HG03108 (cell line): Measurements from ENCODE around the gene DUSP22.

Experiments used
- ATAC-seq: cut with Tn5 transposase; IDR thresholded peaks from one replicate; pipeline ENCODE4 v1.9.1; 2021; ENCODE audit warnings: moderate library complexity; ENCODE audit not compliant: unreplicated experiment

The DUSP22 gene

DNA sequence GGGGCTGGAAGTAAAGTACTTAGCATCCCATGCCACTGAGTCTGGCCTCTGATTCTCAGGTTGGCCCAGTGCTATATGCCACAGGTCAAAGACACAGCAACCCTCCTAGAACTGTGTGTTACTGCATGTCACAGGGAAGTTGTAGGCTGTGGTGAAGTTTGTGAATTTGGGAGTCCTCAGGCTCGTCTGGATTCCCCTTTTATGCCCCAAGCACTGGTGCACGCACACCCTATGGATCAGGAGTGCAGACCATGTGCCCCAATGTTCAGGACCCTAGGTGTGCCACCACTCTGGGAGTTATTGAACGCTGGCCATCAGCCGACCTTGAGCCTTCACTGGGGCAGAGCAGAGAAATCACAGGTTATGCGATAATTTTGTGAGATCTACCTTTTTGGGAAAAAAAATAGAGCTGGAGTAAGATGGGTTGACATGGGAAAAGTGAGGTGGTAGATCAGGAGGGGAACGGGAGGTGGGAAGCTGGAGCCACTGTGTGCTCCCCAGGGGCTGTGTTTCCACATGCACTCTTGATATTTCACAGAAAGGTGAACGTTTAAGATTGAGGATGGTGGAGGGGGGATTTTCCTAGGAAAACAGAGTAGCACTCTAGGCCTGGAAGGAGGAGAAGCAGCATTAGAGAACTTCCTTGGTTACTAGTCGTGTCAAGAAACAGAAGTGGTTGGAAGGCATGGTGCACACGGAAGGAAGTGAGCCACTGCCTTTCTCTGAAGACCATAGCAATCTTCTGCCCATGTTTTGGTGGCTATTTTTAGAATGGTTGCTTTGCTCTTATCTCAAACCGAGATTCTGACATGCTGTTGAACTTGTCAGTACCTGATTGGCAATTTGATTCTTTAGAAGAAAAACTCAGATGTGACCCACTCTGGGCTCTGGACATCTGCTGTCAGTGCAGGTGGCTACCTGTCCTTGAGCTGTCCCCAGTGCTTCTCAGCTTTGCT lies 44.1 kb downstream of the DUSP22 start:
- ATAC-seq = peak; percentile 41

- ATAC-seq = no peak
Measured at GRCh38 chr6:337805-338368, 45.6 kb downstream of the DUSP22 start.

- ATAC-seq = no peak
Measured at GRCh38 chr6:338815-339262, 46.6 kb downstream of the DUSP22 start.

- no peak for ATAC-seq
Measured at GRCh38 chr6:339480-339879, 47.2 kb downstream of the DUSP22 start.

- ATAC-seq = no peak
Measured at GRCh38 chr6:340186-340955, 48.1 kb downstream of the DUSP22 start.

GRCh38 chr6:340991-341827 lies 48.9 kb downstream of the DUSP22 start:
- peak; percentile 26 for ATAC-seq

DNA sequence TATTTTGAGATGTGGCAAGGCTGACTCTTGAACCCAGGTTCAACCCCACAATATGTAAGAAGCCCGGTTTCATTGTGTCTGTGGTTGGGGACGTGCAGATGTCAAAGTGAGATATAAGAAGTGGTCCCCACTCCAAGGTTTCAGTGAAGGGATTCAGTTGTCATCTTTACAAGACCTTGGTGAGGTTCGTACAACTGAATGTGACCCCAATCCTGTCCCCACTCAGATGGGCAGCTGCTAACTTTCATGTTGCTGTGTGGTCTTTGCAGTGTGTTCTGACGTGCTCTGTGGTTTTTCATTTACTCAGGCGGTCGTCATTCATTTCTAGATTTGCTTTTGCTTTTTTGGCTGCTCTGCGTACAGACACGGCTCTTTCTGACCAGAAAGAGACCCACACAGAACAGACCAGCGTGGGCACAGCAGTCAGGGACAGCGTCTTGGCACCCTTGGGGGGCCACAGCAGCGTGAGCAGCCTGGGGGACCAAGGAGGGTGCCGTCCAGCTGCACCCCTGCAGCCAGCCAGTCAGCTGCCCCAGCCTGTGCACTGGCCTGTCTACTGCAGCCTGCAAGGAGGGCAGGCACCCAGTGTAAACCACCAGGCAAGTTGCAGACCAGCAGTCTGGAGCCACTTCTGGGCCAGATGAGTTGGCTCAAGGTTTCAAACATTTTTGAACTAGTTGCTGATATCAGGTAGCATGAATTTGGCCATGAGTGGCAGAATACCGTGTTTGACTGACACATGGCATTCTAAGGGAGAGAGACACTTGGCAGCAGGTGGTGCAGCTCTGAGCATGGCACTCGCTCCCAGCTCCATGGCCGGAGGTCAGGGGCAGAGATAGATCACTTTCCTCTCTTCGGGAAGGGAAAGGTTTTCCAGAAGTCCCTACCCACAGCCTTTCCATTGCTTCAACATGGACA lies 49.9 kb downstream of the DUSP22 start:
- ATAC-seq = peak; percentile 48

- ATAC-seq = no peak
Measured at GRCh38 chr6:342832-343179, 50.5 kb downstream of the DUSP22 start.

DNA sequence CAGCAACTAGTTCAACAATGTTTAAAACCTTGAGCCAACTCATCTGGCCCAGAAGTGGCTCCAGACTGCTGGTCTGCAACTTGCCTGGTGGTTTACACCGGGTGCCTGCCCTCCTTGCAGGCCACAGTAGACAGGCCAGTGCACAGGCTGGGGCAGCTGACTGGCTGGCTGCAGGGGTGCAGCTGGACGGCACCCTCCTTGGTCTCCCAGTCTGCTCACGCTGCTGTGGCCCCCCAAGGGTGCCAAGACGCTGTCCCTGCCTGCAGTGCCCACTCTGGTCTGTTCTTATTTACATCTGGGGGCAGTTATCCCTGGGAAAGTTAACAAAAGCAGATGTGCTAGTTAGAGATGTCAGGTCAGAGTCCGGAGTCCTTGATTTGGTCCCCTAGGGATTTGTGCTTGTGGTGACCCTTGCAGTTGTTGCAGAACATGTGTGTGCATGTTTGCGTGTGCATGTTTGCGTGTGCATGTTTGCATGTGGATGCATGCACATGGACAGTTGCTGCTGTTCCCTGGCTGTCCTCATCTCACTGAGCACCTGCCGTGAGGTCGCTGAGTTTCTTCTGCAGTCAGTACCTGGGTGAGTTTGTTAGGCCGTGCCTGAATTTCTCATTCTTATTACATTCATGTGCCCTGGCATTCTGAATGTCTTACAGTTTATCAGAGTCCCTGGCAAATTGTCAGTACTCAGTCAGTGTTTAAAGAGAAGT lies 51.1 kb downstream of the DUSP22 start:
- no peak for ATAC-seq

- ATAC-seq = no peak
Measured at GRCh38 chr6:343960-344815, 51.9 kb downstream of the DUSP22 start.

DNA sequence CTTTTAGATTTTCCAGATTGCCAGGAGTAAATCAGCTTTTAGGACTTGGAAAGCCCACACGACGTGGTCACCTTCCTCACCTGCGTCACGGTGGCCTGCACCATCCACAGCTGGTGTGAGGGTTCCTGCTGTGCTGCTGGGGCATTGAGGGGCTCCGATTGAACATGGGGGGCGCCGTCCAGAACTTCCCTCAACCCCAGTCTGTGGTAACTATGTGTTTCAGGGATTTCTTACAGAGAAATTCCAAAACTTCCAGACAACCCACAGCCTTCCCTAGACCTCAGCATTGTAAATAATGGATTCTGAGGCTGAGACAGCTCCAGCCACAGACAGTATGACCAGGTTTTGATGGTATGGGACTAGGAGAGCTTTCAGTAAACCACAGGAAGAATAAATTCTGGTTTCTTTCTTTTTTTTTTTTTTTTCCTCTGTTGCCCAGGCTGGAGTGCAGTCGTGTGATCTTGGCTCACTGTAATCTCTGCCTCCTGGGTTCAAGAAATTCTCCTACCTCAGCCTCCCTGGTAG lies 52.6 kb downstream of the DUSP22 start:
- no peak for ATAC-seq

DNA sequence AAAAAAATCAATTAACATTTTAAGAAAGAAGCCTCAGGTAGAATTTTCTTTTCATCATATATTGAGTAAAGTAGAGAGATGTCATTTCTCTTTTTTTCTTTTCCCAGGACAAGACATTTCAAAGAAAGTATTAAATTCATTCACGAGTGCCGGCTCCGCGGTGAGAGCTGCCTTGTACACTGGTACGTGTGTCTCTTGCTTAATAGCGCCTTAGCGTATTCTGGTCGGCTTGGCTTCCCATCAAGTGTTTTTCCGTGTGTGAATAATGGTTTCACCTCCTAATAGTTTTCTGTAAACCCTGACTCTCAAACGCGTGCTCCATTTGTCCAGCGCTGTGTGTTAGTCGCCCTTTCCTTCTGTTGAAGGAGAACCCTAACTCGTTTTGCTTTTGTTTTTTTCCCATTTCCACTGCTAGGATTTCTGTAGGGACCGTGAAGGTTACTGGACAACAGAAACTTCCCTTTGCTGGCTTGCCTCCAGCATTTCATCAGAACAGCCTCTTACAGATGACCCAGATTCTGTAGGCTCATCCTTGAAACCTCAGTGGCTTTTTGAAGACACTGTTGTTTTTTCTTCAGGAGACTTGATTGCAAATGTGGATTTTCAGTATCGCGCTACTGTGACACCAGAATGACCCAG lies 53.6 kb downstream of the DUSP22 start:
- no peak for ATAC-seq

- no peak for ATAC-seq
Measured at GRCh38 chr6:346386-347030, 54.2 kb downstream of the DUSP22 start.

DNA sequence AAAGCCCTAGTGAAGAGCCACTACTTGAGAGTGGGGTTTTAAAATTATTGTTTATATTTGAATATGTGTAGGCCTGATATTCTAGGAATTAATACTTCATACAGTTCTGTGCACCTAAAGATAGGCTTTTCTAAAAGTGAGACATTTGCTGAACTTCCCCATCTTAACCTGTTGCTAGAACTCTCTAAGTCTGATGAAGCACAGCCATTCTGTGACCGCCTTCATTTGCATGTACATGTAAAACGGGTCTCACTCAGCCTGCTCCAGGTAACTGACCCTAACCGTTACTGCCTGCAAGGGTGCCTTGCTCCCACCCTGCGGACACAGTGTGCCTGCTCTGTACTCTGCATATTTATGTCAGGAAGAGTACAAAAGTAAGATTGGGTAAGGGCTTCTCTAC lies 54.9 kb downstream of the DUSP22 start:
- peak; percentile 73 for ATAC-seq

GRCh38 chr6:347951-348859 lies 55.9 kb downstream of the DUSP22 start:
- ATAC-seq = no peak

DNA sequence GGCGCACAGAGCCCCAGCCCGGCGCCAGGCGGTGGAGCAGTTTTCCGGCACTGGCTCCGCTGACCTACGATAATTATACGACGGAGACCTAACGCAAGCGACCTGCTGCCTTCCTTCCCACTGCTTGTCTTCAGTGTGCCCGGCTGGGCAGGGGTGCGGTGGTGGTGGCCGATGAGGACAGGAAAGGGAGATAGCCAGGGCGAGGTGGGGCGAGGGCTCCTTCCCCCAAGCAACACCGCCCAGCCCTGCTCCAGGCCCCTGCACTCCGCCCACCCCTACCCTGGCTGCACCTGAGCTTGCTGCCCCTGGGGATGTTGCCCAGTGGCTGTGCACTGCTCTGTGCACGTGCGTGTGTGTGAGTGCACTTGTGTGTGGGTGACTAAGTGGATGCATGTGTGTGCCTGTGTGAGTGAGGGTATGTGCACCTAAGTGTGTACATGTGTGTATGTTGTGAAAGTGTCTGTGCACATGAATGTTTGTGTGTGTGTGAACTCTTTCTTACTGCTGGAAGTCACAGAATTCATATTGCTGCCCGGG lies 56.6 kb downstream of the DUSP22 start:
- ATAC-seq = no peak
